H1 (cell line): ENCODE measurements around the gene KANSL1L. TPM values are rescaled to one million over a fixed set of nuclear protein-coding genes. Genes with fewer than 3 reads are reported as not detected.

Source experiments
- CTCF ChIA-PET: fragments of 300-600 bp; sonication (Branson Sonifier 250); formaldehyde crosslinking; loops from one replicate; lab custom pipeline; 2021; ENCODE audit not compliant: partially characterized antibody; lab: Charles Lee
- POLR2A ChIA-PET: fragments of 300-600 bp; sonication (Branson Sonifier 250); formaldehyde crosslinking; loops from one replicate; lab custom pipeline; 2021; ENCODE audit warnings: inconsistent platforms; ENCODE audit not compliant: partially characterized antibody; lab: Charles Lee
- DNase-seq, 2 experiments: peaks; one replicate each; pipeline versions ENCODE4 v3.0.0 to v3.0.0-alpha.2; 2010 to 2022; ENCODE audit warnings: low spot score in 2 of 2, low read depth in 1 of 2, mixed read lengths in 1 of 2
- FAIRE-seq: peaks from 2 replicates; lab custom pipeline; 2011; peaks lifted over from hg19 to GRCh38; lab: Jason Lieb, UNC
- H2AFZ ChIP-seq: 2 replicates; pipeline ENCODE4 v1.8.1; 2012; ENCODE audit warnings: low read length, inconsistent platforms
- H2AK5ac ChIP-seq: 2 replicates; pipeline ENCODE4 v1.6.1; 2013; ENCODE audit warnings: low read depth, low read length
- H2BK120ac ChIP-seq: replicated peaks from 2 replicates; pipeline ENCODE3; 2013; ENCODE audit warnings: low read depth, low read length, inconsistent platforms
- H2BK12ac ChIP-seq: 2 replicates; pipeline ENCODE4 v1.6.1; 2013; ENCODE audit warnings: low read depth, low read length
- H2BK15ac ChIP-seq: 2 replicates; pipeline ENCODE4 v1.6.1; 2013; ENCODE audit warnings: low read length
- H2BK20ac ChIP-seq: 2 replicates; pipeline ENCODE4 v1.6.1; 2013; ENCODE audit warnings: low read length
- H2BK5ac ChIP-seq: 2 replicates; pipeline ENCODE4 v1.6.1; 2013; ENCODE audit warnings: low read depth, low read length
- H3K14ac ChIP-seq: 2 replicates; pipeline ENCODE4 v1.6.1; 2013; ENCODE audit warnings: inconsistent platforms; ENCODE audit not compliant: insufficient read length
- H3K18ac ChIP-seq: 2 replicates; pipeline ENCODE4 v1.6.1; 2013; ENCODE audit warnings: low read length; ENCODE audit errors: extremely low read depth
- H3K23ac ChIP-seq: 2 replicates; pipeline ENCODE4 v1.6.1; 2013; ENCODE audit warnings: inconsistent platforms; ENCODE audit not compliant: insufficient read length
- H3K23me2 ChIP-seq: 2 replicates; pipeline ENCODE4 v1.6.1; 2013; ENCODE audit warnings: low read depth, low read length
- H3K27ac ChIP-seq: 2 replicates; pipeline ENCODE4 v1.6.1; 2011; ENCODE audit warnings: low read depth, low read length, inconsistent platforms
- H3K27me3 ChIP-seq, 4 experiments: replicated peaks in 1 of 4; 1 replicate in 1 of 4; 2 replicates in 3 of 4; pipeline versions ENCODE4 v1.6.1 to v1.8.1; 2011 to 2013; ENCODE audit warnings: low read length in 3 of 4, mild to moderate bottlenecking in 3 of 4, inconsistent platforms in 2 of 4, mixed read lengths in 2 of 4, moderate library complexity in 1 of 4; ENCODE audit not compliant: control insufficient read depth in 3 of 4, insufficient read depth in 3 of 4; ENCODE audit errors: extremely low read depth in 1 of 4
- H3K36me3 ChIP-seq, 4 experiments: 2 replicates each; pipeline versions ENCODE4 v1.6.1 to v1.8.1; 2011 to 2013; ENCODE audit warnings: mild to moderate bottlenecking in 4 of 4, low read length in 3 of 4, moderate library complexity in 2 of 4, control low read depth in 1 of 4, inconsistent platforms in 1 of 4; ENCODE audit not compliant: insufficient read depth in 4 of 4, control insufficient read depth in 2 of 4
- H3K4ac ChIP-seq: replicated peaks from 2 replicates; pipeline ENCODE3; 2013; ENCODE audit warnings: low read length, low read depth, mixed read lengths, inconsistent platforms; ENCODE audit not compliant: insufficient read length
- H3K4me1 ChIP-seq, 4 experiments: replicated peaks in 1 of 4; 1 replicate in 1 of 4; 2 replicates in 3 of 4; pipeline versions ENCODE4 v1.6.1 to v1.8.1; 2011 to 2013; ENCODE audit warnings: low read length in 3 of 4, inconsistent platforms in 2 of 4, mixed read lengths in 1 of 4; ENCODE audit not compliant: insufficient read depth in 4 of 4, control insufficient read depth in 3 of 4
- H3K4me2 ChIP-seq, 2 experiments: 2 replicates each; pipeline versions ENCODE4 v1.6.1 to v1.8.1; 2011 to 2013; ENCODE audit warnings: low read depth in 2 of 2, low read length in 2 of 2, control low read depth in 1 of 2, inconsistent platforms in 1 of 2, mild to moderate bottlenecking in 1 of 2; ENCODE audit not compliant: insufficient read depth in 1 of 2
- H3K4me3 ChIP-seq, 4 experiments: fragments of 200-600, 300-600 bp in 1 of 4; sonication (generic), shearing (Covaris generic), sonication (Bioruptor Twin) in 1 of 4; 2 replicates each; pipeline versions ENCODE4 v1.5.1 to v1.8.1; 2011 to 2016; ENCODE audit warnings: low read length in 4 of 4, low read depth in 3 of 4, control low read depth in 2 of 4, inconsistent platforms in 2 of 4, mild to moderate bottlenecking in 2 of 4, mixed read lengths in 1 of 4, moderate library complexity in 1 of 4; ENCODE audit not compliant: insufficient read depth in 2 of 4; ENCODE audit errors: extremely low read depth in 1 of 4
- H3K56ac ChIP-seq: replicated peaks from 2 replicates; pipeline ENCODE3; 2013; ENCODE audit warnings: low read depth, mild to moderate bottlenecking, mixed read lengths, low read length, inconsistent platforms; ENCODE audit not compliant: insufficient read length
- H3K79me1 ChIP-seq: 2 replicates; pipeline ENCODE4 v1.6.1; 2013; ENCODE audit warnings: low read depth, low read length, control low read depth
- H3K79me2 ChIP-seq, 2 experiments: 2 replicates each; pipeline versions ENCODE4 v1.6.1 to v1.8.1; 2012 to 2013; ENCODE audit warnings: low read length in 2 of 2, mild to moderate bottlenecking in 2 of 2, inconsistent platforms in 1 of 2; ENCODE audit not compliant: insufficient read depth in 2 of 2, control insufficient read depth in 1 of 2
- H3K9ac ChIP-seq, 4 experiments: replicated peaks in 1 of 4; 1 replicate in 1 of 4; 2 replicates in 3 of 4; pipeline versions ENCODE4 v1.6.1 to v1.8.1; 2011 to 2013; ENCODE audit warnings: low read depth in 3 of 4, low read length in 3 of 4, control low read depth in 2 of 4, mild to moderate bottlenecking in 2 of 4, moderate library complexity in 2 of 4, inconsistent platforms in 1 of 4; ENCODE audit errors: extremely low read depth in 1 of 4
- H3K9me3 ChIP-seq, 2 experiments: 2 replicates each; pipeline versions ENCODE4 v1.6.1 to v1.8.1; 2012 to 2013; ENCODE audit warnings: mild to moderate bottlenecking in 2 of 2, moderate library complexity in 2 of 2, control low read depth in 1 of 2, inconsistent platforms in 1 of 2, low read depth in 1 of 2, low read length in 1 of 2, mixed read lengths in 1 of 2; ENCODE audit not compliant: insufficient read depth in 2 of 2
- H4K20me1 ChIP-seq, 2 experiments: replicated peaks in 1 of 2; 2 replicates each; pipeline versions ENCODE3 to v1.8.1; 2011 to 2013; ENCODE audit warnings: inconsistent platforms in 2 of 2, low read length in 2 of 2, mild to moderate bottlenecking in 1 of 2; ENCODE audit not compliant: insufficient read depth in 2 of 2, control insufficient read depth in 1 of 2
- H4K5ac ChIP-seq: 2 replicates; pipeline ENCODE4 v1.6.1; 2013; ENCODE audit warnings: low read length, low read depth, mixed read lengths, inconsistent platforms; ENCODE audit not compliant: insufficient read length
- H4K8ac ChIP-seq: 2 replicates; pipeline ENCODE4 v1.8.0; 2013; ENCODE audit warnings: mild to moderate bottlenecking, moderate library complexity, low read length, inconsistent platforms; ENCODE audit not compliant: insufficient read depth; ENCODE audit errors: extremely low read depth
- H4K91ac ChIP-seq: replicated peaks from 2 replicates; pipeline ENCODE3; 2013; ENCODE audit warnings: low read length, mixed read lengths, inconsistent platforms; ENCODE audit not compliant: insufficient read length
- CREB1 ChIP-seq: IDR thresholded peaks from 2 replicates; pipeline ENCODE4 v1.6.1; 2012; ENCODE audit warnings: inconsistent platforms
- GTF2F1 ChIP-seq: IDR thresholded peaks from 2 replicates; pipeline ENCODE4 v1.6.1; 2012; ENCODE audit warnings: low read depth, low read length, improper control_type of control experiment, borderline replicate concordance
- SIN3A ChIP-seq, 2 experiments: IDR thresholded peaks in 1 of 2; conservative IDR thresholded peaks in 1 of 2; 2 replicates each; pipeline ENCODE4 v1.6.1; 2011 to 2012; ENCODE audit warnings: low read length in 2 of 2, improper control_type of control experiment in 1 of 2, low read depth in 1 of 2, mild to moderate bottlenecking in 1 of 2
- SIRT6 ChIP-seq: IDR thresholded peaks from one replicate; pipeline ENCODE4 v1.7.1; 2012; ENCODE audit warnings: low read length, inconsistent platforms
- WGBS, 2 experiments: shearing (Covaris generic) in 1 of 2; methylation state at CpG; one replicate each; pipeline versions ENCODE4 v1.1.6 to v1.1.7; 2013 to 2015; ENCODE audit warnings: low lambda C conversion rate in 2 of 2, mixed read lengths in 2 of 2, inconsistent platforms in 1 of 2, low coverage in 1 of 2, missing lambda C conversion rate in 1 of 2; ENCODE audit not compliant: insufficient replicate concordance in 2 of 2, insufficient coverage in 1 of 2, insufficient read length in 1 of 2; ENCODE audit errors: extremely low coverage in 1 of 2, missing lambda C conversion rate in 1 of 2; 5-methylcytosine and 5-hydroxymethylcytosine counted together
- polyA plus RNA-seq, 7 experiments: library from polyadenylated mRNA; depleted of rRNA in 3 of 7; stranded (reverse) in 5 of 7; unstranded in 2 of 7; fragments of >200 nt in 5 of 7; fragments of 200-250 nt in 2 of 7; gene quantifications; 1 replicate in 5 of 7; 2 replicates in 1 of 7; 4 replicates in 1 of 7; pipeline versions ENCODE4 v1.2.1 to v1.2.3, GENCODE V29; 2011 to 2013; ENCODE audit warnings: missing spikeins in 2 of 7, mixed read lengths in 2 of 7
- total RNA-seq: library from RNA; stranded (reverse); fragmentation: NEBNext Ultra II Directional; extraction: Animal tissue kit (Norgen Biotek cat#: 25700); gene quantifications from 2 replicates; pipeline ENCODE4 v1.2.1, GENCODE V29; 2021

KANSL1L gene
- total and polyA plus RNA-seq, 2 of the 8 experiments (the other 6 are each of a cell fraction or from before 2014, with no cell fraction given): 5.4 to 17.2 TPM

DNA sequence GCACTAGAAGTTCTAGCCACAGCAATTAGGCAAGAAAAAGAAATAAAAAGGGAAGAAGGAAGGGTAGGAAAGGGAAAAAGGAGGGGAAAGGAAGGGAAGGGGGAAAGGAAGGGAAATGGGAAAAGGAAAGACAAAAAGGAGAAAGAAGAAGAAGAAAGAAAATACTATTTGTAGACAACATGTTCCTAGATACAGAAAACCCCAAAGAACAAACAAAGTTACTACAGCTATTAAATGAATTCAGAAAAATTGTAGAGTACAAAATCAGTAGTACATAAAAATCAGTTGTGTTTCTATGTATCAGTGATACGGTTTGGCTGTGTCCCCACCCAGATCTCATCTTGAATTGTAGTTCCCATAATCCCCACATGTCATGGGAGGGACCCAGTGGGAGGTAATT lies 116.5 kb downstream of the KANSL1L start:
- peaks cover 1% of the 10 kb centered on the region; the same call in 1 of the 2 replicates for H3K23me2 ChIP-seq
- no peak overlapping the region for H3K23ac ChIP-seq
- H3K4me3 ChIP-seq: no peak overlapping the region
- DNase-seq: no peak
- H2AFZ ChIP-seq: no peak overlapping the region
- no peaks in the 10 kb centered on the region for H4K20me1 ChIP-seq
- peaks cover 17 to 21% of the 10 kb centered on the region in 2 experiments for H3K9me3 ChIP-seq
- H3K79me1 ChIP-seq: no peaks in the 10 kb centered on the region
- H2AK5ac ChIP-seq: no peak overlapping the region
- ChIA-PET CTCF (interaction anchor here (0.6 kb wide), 1 partner anchor 645 kb away, joined by 3 read pairs; no protein-coding TSS in a partner anchor), POLR2A (interaction anchor here (0.6 kb wide), 1 partner anchor 910 kb away, joined by 3 read pairs; no protein-coding TSS in a partner anchor)
- no peak overlapping the region for H4K91ac ChIP-seq
- no peak overlapping the region for H3K4ac ChIP-seq
- H2BK120ac ChIP-seq: no peak overlapping the region
- no peak overlapping the region for H2BK5ac ChIP-seq
- H3K9ac ChIP-seq: no peak overlapping the region
- H4K8ac ChIP-seq: no peak overlapping the region
- H3K4me1 ChIP-seq: no peaks in the 10 kb centered on the region; a peak in 1 of 7 replicates
- H3K27me3 ChIP-seq: no peaks in the 10 kb centered on the region
- no peak overlapping the region for H3K14ac ChIP-seq
- H4K5ac ChIP-seq: no peak overlapping the region
- 93% methylated on average over 1 of the region's 1 CpG; no CpG with 5 or more reads in 1 of the 2 experiments for WGBS, 2 experiments
- H3K56ac ChIP-seq: no peak overlapping the region
- no peak overlapping the region for H2BK15ac ChIP-seq
- H2BK20ac ChIP-seq: no peak overlapping the region
- H3K79me2 ChIP-seq: no peaks in the 10 kb centered on the region
- H2BK12ac ChIP-seq: no peak overlapping the region
- no peak overlapping the region for H3K18ac ChIP-seq
- FAIRE-seq: no peak
- H3K4me2 ChIP-seq: no peak overlapping the region
- no peak overlapping the region for H3K27ac ChIP-seq
- peaks cover 0 to 6% (median 1%) of the 10 kb centered on the region in 4 experiments; a peak in 2 of 8 replicates for H3K36me3 ChIP-seq
- no peak for TF ChIP-seq SIN3A (conservative IDR thresholded peaks at IDR 0.05 in 1 of 2, IDR thresholded peaks at IDR 0.05 in 1 of 2; ENCODE audit: low read depth in 1 of 2, low read length in 2 of 2)
- no peak for TF ChIP-seq CREB1
- TF ChIP-seq GTF2F1: no peak
- no peak for TF ChIP-seq SIRT6
